H1 (cell line): ENCODE results near the gene GLRX3. TPM values are rescaled to one million over a fixed set of nuclear protein-coding genes. Genes with fewer than 3 reads are reported as not detected.

Experiments
- CBX8 ChIP-seq: fragments of 300-800, 300-1000 bp; sonication (generic); IDR thresholded peaks from 2 replicates; pipeline ENCODE4 v1.7.1; 2016; ENCODE audit warnings: low read depth, low read length, borderline replicate concordance
- CEBPB ChIP-seq: IDR thresholded peaks from 2 replicates; pipeline ENCODE4 v1.6.1; 2012; ENCODE audit warnings: low read depth, low read length
- CHD7 ChIP-seq: fragments of 300-600 bp; sonication (generic); IDR thresholded peaks from 2 replicates; pipeline ENCODE4 v1.7.1; 2012; ENCODE audit warnings: low read length, moderate library complexity, mild to moderate bottlenecking, inconsistent platforms; ENCODE audit not compliant: insufficient replicate concordance
- POLR2AphosphoS5 ChIP-seq: IDR thresholded peaks from 2 replicates; pipeline ENCODE4 v1.6.1; 2011; ENCODE audit warnings: low read depth, low read length
- TEAD4 ChIP-seq: IDR thresholded peaks from 2 replicates; pipeline ENCODE4 v1.6.1; 2012; ENCODE audit warnings: low read depth, low read length, inconsistent platforms, mixed read lengths
- polyA plus RNA-seq, 7 experiments: library from polyadenylated mRNA; depleted of rRNA in 3 of 7; stranded (reverse) in 5 of 7; unstranded in 2 of 7; fragments of >200 nt in 5 of 7; fragments of 200-250 nt in 2 of 7; gene quantifications; 1 replicate in 5 of 7; 2 replicates in 1 of 7; 4 replicates in 1 of 7; pipeline versions ENCODE4 v1.2.1 to v1.2.3, GENCODE V29; 2011 to 2013; ENCODE audit warnings: missing spikeins in 2 of 7, mixed read lengths in 2 of 7
- total RNA-seq: library from RNA; stranded (reverse); fragmentation: NEBNext Ultra II Directional; extraction: Animal tissue kit (Norgen Biotek cat#: 25700); gene quantifications from 2 replicates; pipeline ENCODE4 v1.2.1, GENCODE V29; 2021

The GLRX3 gene
- total and polyA plus RNA-seq, 2 of the 8 experiments (the other 6 are each of a cell fraction or from before 2014, with no cell fraction given) = 59.9 to 157 TPM

GRCh38 chr10:130215931-130216231, 79.7 kb downstream of the GLRX3 start (continued):
- no peak for TF ChIP-seq CBX8
- no peak for TF ChIP-seq TEAD4
- TF ChIP-seq POLR2AphosphoS5 = no peak
- no peak for TF ChIP-seq CEBPB
- no peak for TF ChIP-seq CHD7
